ENCODE measurements around the gene CAD.

Gene CAD

DNA sequence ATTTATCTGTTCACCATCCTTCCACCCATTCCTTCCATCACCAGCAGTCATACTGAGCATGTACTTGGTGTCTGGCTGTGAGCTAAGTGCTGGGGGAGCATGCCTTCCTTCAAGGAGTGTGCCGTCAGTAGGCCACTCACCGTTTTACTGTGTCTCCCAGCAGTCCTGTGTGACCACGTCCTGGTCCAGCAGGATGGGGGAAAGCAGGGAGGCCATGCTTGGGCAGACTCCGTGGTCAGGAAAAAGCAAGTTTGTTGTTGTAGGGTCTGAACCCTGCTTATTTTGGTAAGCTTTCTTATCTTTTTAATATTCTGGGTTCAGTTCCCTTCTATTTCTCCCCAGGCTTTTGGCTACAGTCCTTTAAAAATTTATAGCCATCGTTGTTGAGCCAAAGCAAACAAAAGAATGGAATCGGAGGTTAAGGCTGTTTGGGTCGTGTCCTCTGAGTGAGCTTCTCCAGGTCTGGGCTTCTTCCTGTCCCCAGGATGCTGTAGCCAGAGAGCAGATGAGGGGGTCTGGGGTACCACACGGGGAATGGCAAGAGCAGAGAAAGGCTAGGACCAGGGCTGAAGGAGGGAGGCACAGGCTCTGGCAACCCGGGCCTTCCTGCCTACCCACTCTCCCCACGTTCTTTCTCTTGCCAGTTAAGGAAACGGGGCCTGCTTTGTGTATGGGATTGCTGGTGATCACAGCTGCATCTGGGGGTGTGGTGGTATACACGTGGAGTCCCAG lies 32.2 kb downstream of the CAD start:
- H2AFZ ChIP-seq (ENCODE audit: low read depth), result no peak overlapping the region
- no peak overlapping the region for H3K4me3 ChIP-seq (IDR thresholded peaks at IDR 0.05; ENCODE audit: insufficient read depth, low read depth, low read length)
- no peaks in the 10 kb centered on the region for H3K79me2 ChIP-seq (ENCODE audit: insufficient read depth, low read depth)
- H3K36me3 ChIP-seq (ENCODE audit: insufficient read depth), result no peaks in the 10 kb centered on the region; the same call in 1 of the 2 replicates
- no peak overlapping the region for H3K4me2 ChIP-seq
- H4K20me1 ChIP-seq (ENCODE audit: insufficient read depth), result no peaks in the 10 kb centered on the region
- TF ChIP-seq, protein P1, sequence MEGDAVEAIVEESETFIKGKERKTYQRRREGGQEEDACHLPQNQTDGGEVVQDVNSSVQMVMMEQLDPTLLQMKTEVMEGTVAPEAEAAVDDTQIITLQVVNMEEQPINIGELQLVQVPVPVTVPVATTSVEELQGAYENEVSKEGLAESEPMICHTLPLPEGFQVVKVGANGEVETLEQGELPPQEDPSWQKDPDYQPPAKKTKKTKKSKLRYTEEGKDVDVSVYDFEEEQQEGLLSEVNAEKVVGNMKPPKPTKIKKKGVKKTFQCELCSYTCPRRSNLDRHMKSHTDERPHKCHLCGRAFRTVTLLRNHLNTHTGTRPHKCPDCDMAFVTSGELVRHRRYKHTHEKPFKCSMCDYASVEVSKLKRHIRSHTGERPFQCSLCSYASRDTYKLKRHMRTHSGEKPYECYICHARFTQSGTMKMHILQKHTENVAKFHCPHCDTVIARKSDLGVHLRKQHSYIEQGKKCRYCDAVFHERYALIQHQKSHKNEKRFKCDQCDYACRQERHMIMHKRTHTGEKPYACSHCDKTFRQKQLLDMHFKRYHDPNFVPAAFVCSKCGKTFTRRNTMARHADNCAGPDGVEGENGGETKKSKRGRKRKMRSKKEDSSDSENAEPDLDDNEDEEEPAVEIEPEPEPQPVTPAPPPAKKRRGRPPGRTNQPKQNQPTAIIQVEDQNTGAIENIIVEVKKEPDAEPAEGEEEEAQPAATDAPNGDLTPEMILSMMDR (conservative IDR thresholded peaks at IDR 0.05; ENCODE audit: low read depth, low read length), result no peak
- H3K4me1 ChIP-seq (ENCODE audit: low read depth, poor library complexity, severe bottlenecking), result no peaks in the 10 kb centered on the region
- no peak overlapping the region for H3K9ac ChIP-seq
- peaks cover 3% of the 10 kb centered on the region; the same call in 1 of the 2 replicates for H3K27me3 ChIP-seq (ENCODE audit: insufficient read depth, low read depth)
- H3K27ac ChIP-seq, result no peak overlapping the region

DNA sequence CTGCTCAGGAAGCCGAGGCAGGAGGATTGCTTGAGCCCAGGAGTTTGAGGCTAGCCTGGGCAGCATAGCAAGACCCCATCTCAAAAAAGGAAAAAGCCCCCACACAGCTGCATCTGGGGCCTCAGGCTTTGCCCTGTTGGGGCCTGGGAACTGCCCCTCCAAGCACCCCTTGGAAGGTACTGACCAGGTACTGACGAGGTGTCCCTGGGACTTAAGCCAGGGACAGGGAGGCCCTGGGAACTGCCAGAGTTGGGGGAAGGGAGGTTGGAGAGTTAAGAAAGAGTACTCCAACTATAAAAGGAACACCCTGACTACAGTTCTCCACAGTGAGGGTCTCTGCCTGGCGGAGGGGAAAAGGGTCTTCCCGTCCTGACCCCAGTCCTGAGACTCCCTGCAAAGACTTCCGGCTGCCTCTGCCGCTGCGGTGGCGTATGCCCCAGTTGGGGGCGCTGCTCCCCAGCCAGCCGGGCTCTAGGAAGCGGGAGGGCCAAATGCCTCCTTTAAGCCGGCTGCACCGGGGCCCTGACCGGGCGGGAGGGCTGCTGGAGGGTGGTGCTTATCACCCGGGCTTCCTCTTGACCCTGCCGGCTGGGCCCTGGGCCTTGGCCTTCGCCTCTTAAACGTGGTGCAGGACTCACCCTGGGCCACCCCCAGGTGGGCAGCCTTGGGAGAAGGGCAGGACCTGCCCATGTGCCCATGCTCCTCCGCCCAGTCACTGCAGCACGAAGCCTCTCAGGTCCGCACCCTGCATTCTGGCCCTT lies 32.9 kb downstream of the CAD start:
- no peak overlapping the region for H3K4me3 ChIP-seq (IDR thresholded peaks at IDR 0.05; ENCODE audit: insufficient read depth, low read depth, low read length)
- peaks cover 10% of the 10 kb centered on the region; the same call in 1 of the 2 replicates for H3K27me3 ChIP-seq (ENCODE audit: insufficient read depth, low read depth)
- no peaks in the 10 kb centered on the region for H4K20me1 ChIP-seq (ENCODE audit: insufficient read depth)
- no peaks in the 10 kb centered on the region for H3K36me3 ChIP-seq (ENCODE audit: insufficient read depth)
- no peak overlapping the region for H3K4me2 ChIP-seq
- no peak overlapping the region for H2AFZ ChIP-seq (ENCODE audit: low read depth)
- H3K79me2 ChIP-seq (ENCODE audit: insufficient read depth, low read depth), result no peaks in the 10 kb centered on the region
- H3K9ac ChIP-seq, result no peak overlapping the region
- TF ChIP-seq, protein P1 (conservative IDR thresholded peaks at IDR 0.05; ENCODE audit: low read depth, low read length), result no peak
- H3K4me1 ChIP-seq (ENCODE audit: low read depth, poor library complexity, severe bottlenecking), result no peaks in the 10 kb centered on the region
- H3K27ac ChIP-seq, result no peak overlapping the region

DNA sequence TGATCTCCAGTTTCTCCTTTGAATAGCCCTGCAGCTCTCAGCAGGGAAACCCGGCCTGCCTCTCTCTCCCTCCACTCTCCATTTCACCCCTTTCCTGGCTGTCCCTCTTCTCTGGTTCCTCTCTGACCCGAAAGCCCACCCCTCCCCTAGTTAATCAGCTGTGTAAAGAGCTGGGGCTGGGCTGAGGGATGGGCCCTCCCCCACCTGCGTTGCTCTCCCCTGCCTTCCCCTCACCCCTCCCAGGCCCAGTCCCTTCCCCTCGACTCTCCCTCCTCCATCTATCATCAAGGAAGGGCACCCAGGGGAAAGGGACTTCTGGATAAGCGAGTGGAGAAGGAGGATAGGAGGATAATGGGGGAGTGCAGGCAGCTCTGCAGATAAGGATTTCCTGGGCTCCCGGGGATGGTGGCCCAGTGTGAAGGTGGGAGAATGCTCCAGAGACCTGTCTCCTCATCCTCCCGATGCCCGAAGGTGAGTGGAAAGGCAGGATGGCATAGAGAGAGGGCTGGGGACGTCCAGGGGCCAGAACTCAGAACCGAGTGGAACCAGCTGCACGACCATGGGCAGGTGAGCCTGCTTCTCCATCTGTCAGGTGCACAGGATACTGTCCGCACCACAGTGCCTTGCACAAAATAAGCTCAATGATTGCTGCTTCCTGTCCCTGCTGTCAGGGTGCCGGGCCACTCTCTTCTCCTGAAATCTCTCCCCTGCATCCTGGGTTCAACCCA lies 33.6 kb downstream of the CAD start:
- no peaks in the 10 kb centered on the region for H4K20me1 ChIP-seq (ENCODE audit: insufficient read depth)
- H3K4me3 ChIP-seq (IDR thresholded peaks at IDR 0.05; ENCODE audit: insufficient read depth, low read depth, low read length), result no peak overlapping the region
- no peaks in the 10 kb centered on the region for H3K4me1 ChIP-seq (ENCODE audit: low read depth, poor library complexity, severe bottlenecking)
- no peaks in the 10 kb centered on the region for H3K36me3 ChIP-seq (ENCODE audit: insufficient read depth)
- TF ChIP-seq, protein P1 (conservative IDR thresholded peaks at IDR 0.05; ENCODE audit: low read depth, low read length), result no peak
- no peak overlapping the region for H2AFZ ChIP-seq (ENCODE audit: low read depth)
- no peaks in the 10 kb centered on the region for H3K79me2 ChIP-seq (ENCODE audit: insufficient read depth, low read depth)
- no peak overlapping the region for H3K9ac ChIP-seq
- H3K27ac ChIP-seq, result no peak overlapping the region
- H3K27me3 ChIP-seq (ENCODE audit: insufficient read depth, low read depth), result peaks cover 13% of the 10 kb centered on the region; the same call in 1 of the 2 replicates
- H3K4me2 ChIP-seq, result no peak overlapping the region

DNA sequence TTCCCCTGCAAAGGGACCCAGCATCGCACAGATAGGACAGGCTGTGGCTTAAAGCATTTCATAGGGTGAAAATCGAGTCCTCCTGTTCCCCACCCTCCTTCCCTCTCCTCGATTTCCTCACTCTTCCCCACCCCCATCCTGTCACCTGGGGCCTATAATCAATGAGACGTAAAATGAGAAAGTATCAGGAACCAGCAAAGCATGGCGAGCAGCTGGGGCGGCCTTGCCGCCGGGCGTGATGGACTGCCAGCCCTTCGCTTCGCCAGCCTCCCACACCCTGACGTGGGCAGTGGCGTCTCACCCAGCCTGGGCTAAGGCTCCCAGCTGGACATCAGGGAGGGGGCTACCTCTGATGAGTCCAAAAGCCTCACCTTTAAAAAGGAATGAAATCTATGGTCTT lies 34.6 kb downstream of the CAD start:
- no peak overlapping the region for H3K27ac ChIP-seq
- no peaks in the 10 kb centered on the region for H3K4me1 ChIP-seq (ENCODE audit: low read depth, poor library complexity, severe bottlenecking)
- H3K4me2 ChIP-seq, result no peak overlapping the region
- no peak overlapping the region for H2AFZ ChIP-seq (ENCODE audit: low read depth)
- H3K9ac ChIP-seq, result no peak overlapping the region
- H3K4me3 ChIP-seq (IDR thresholded peaks at IDR 0.05; ENCODE audit: insufficient read depth, low read depth, low read length), result no peak overlapping the region
- H3K27me3 ChIP-seq (ENCODE audit: insufficient read depth, low read depth), result peaks cover 20% of the 10 kb centered on the region
- no peaks in the 10 kb centered on the region for H4K20me1 ChIP-seq (ENCODE audit: insufficient read depth)
- TF ChIP-seq, protein P1 (conservative IDR thresholded peaks at IDR 0.05; ENCODE audit: low read depth, low read length), result no peak
- H3K36me3 ChIP-seq (ENCODE audit: insufficient read depth), result no peaks in the 10 kb centered on the region
- no peaks in the 10 kb centered on the region for H3K79me2 ChIP-seq (ENCODE audit: insufficient read depth, low read depth)

Data from KMS-11 (cell line).